SK-N-MC (cell line): ENCODE data around the gene FILIP1.

Experiments used
- EZH2 ChIP-seq: fragments of 200-600 bp; sonication (generic); IDR thresholded peaks from one replicate; pipeline ENCODE4 v1.6.1; 2017; ENCODE audit warnings: antibody characterized with exemption
- POLR2AphosphoS5 ChIP-seq: IDR thresholded peaks from 2 replicates; pipeline ENCODE4 v1.6.1; 2012; ENCODE audit warnings: mild to moderate bottlenecking, low read depth, low read length, borderline replicate concordance

GRCh38 chr6:75460681-75461080 lies 32.9 kb downstream of the FILIP1 start:
- TF ChIP-seq POLR2AphosphoS5 (no peak), EZH2 (no peak)
